B cell (primary cell): ENCODE results near the gene GRK5. TPM values are rescaled to one million over a fixed set of nuclear protein-coding genes. Genes with fewer than 3 reads are reported as not detected.

ENCODE experiments used
- ATAC-seq: fragments of 200-7000 bp; cut with Tn5 transposase; one replicate; pipeline ENCODE4 v1.10.0; 2021; ENCODE audit warnings: low read depth, mild to moderate bottlenecking, moderate number of reproducible peaks, moderate library complexity
- CTCF ChIA-PET: fragments of 350-600 bp; sonication (Branson Sonifier 250); formaldehyde crosslinking; loops from one replicate; lab custom pipeline; 2021; ENCODE audit warnings: antibody characterized with exemption, inconsistent platforms; lab: Charles Lee
- POLR2A ChIA-PET: fragments of 350-600 bp; sonication (Branson Sonifier 250); formaldehyde crosslinking; loops from one replicate; lab custom pipeline; 2021; ENCODE audit warnings: antibody characterized with exemption; lab: Charles Lee
- DNase-seq: peaks from one replicate; pipeline ENCODE4 v3.0.0; 2013
- H2AFZ ChIP-seq: 2 replicates; pipeline ENCODE4 v1.6.1; 2012; ENCODE audit warnings: mild to moderate bottlenecking, low read depth, low read length; ENCODE audit not compliant: insufficient read depth, poor library complexity, severe bottlenecking
- H3K27ac ChIP-seq, 2 donors: 1 replicate in 1 of 2; 2 replicates in 1 of 2; pipeline ENCODE4 v1.5.1; 2012 to 2013; ENCODE audit warnings: low read length in 2 of 2, mild to moderate bottlenecking in 2 of 2, moderate library complexity in 1 of 2
- H3K27me3 ChIP-seq, 4 experiments: fragments of 200-600 bp in 1 of 4; sonication (generic) in 1 of 4; replicated peaks in 1 of 4; 1 replicate in 2 of 4; 2 replicates in 2 of 4; pipeline versions ENCODE4 v1.6.1 to v1.7.0; 2013 to 2016; ENCODE audit warnings: low read length in 3 of 4, mild to moderate bottlenecking in 2 of 4, mixed read lengths in 1 of 4, moderate library complexity in 1 of 4; ENCODE audit not compliant: insufficient read depth in 4 of 4, control insufficient read depth in 3 of 4; ENCODE audit errors: control extremely low read depth in 1 of 4
- H3K36me3 ChIP-seq, 2 experiments: replicated peaks in 1 of 2; 1 replicate in 1 of 2; 2 replicates in 1 of 2; pipeline versions ENCODE4 v1.6.1 to v1.7.1; 2013; ENCODE audit warnings: low read length in 1 of 2; ENCODE audit not compliant: insufficient read depth in 2 of 2, control insufficient read depth in 1 of 2; ENCODE audit errors: control extremely low read depth in 1 of 2, extremely low read depth in 1 of 2
- H3K4me1 ChIP-seq, 2 donors: fragments of 200-600 bp in 1 of 2; sonication (generic) in 1 of 2; 1 replicate in 1 of 2; 2 replicates in 1 of 2; pipeline versions ENCODE4 v1.5.1 to v1.6.1; 2013 to 2017; ENCODE audit warnings: low read length in 2 of 2; ENCODE audit not compliant: control insufficient read depth in 2 of 2, insufficient read depth in 2 of 2
- H3K4me2 ChIP-seq: replicated peaks from 2 replicates; pipeline ENCODE3; 2012; ENCODE audit warnings: mild to moderate bottlenecking, low read depth, low read length; ENCODE audit not compliant: poor library complexity, severe bottlenecking
- H3K4me3 ChIP-seq, 5 experiments: fragments of 200-600 bp in 1 of 5; sonication (generic) in 1 of 5; 1 replicate in 3 of 5; 2 replicates in 2 of 5; pipeline versions ENCODE4 v1.5.1 to v1.7.0; 2011 to 2016; ENCODE audit warnings: low read length in 4 of 5, mild to moderate bottlenecking in 4 of 5, low read depth in 2 of 5, control low read depth in 1 of 5, moderate library complexity in 1 of 5; ENCODE audit not compliant: insufficient read depth in 1 of 5; ENCODE audit errors: control extremely low read depth in 1 of 5, extremely low read depth in 1 of 5
- H3K79me2 ChIP-seq: fragments of 200-600 bp; sonication (generic); one replicate; pipeline ENCODE4 v1.6.0; 2016; ENCODE audit warnings: low read length; ENCODE audit not compliant: control insufficient read depth, insufficient read depth
- H3K9ac ChIP-seq: fragments of 200-600 bp; sonication (generic); 2 replicates; pipeline ENCODE4 v1.6.1; 2017; ENCODE audit warnings: mild to moderate bottlenecking, low read length, moderate library complexity
- H3K9me3 ChIP-seq, 3 donors: one replicate each; pipeline versions ENCODE4 v1.6.1 to v1.7.1; 2013; ENCODE audit warnings: low read length in 2 of 3; ENCODE audit not compliant: control insufficient read depth in 2 of 3, insufficient read depth in 1 of 3; ENCODE audit errors: control extremely low read depth in 1 of 3
- H4K20me1 ChIP-seq: 2 replicates; pipeline ENCODE4 v1.6.0; 2012; ENCODE audit warnings: mild to moderate bottlenecking, low read length; ENCODE audit not compliant: insufficient read depth, control insufficient read depth, poor library complexity, severe bottlenecking
- H3K27ac Mint-ChIP-seq: one replicate; pipeline ENCODE4 v1.8.0; 2021; ENCODE audit warnings: mixed read lengths
- H3K27me3 Mint-ChIP-seq: one replicate; pipeline ENCODE4 v1.8.0; 2021; ENCODE audit warnings: mixed read lengths
- H3K4me1 Mint-ChIP-seq: one replicate; pipeline ENCODE4 v1.8.0; 2021; ENCODE audit warnings: mixed read lengths
- H3K4me3 Mint-ChIP-seq: one replicate; pipeline ENCODE4 v1.8.0; 2021; ENCODE audit warnings: mixed read lengths
- H3K9me3 Mint-ChIP-seq: one replicate; pipeline ENCODE4 v1.8.0; 2022; ENCODE audit warnings: mixed read lengths; ENCODE audit not compliant: insufficient read depth
- CTCF ChIP-seq: fragments of 200-600 bp; IDR thresholded peaks from one replicate; pipeline ENCODE4 v1.8.0; 2022; ENCODE audit warnings: antibody characterized with exemption, mild to moderate bottlenecking
- EZH2 ChIP-seq: IDR thresholded peaks from 2 replicates; pipeline ENCODE4 v1.6.1; 2012; ENCODE audit warnings: borderline replicate concordance, low read depth, mild to moderate bottlenecking, moderate library complexity, low read length; ENCODE audit not compliant: insufficient read depth, poor library complexity, severe bottlenecking
- WGBS: methylation state at CpG from one replicate; pipeline ENCODE4 v1.1.5; 2013; ENCODE audit warnings: missing lambda C conversion rate; ENCODE audit not compliant: insufficient coverage; 5-methylcytosine and 5-hydroxymethylcytosine counted together
- intact Hi-C: fragments of 100-400 bp; cut with micrococcal nuclease; formaldehyde crosslinking; loops from one replicate; pipeline ENCODE4 v1.10.0; 2022
- polyA plus RNA-seq: library from polyadenylated mRNA; depleted of rRNA; stranded (reverse); fragments of >200 nt; gene quantifications from 2 replicates; pipeline ENCODE4 v1.2.3, GENCODE V29; 2012
- total RNA-seq, 2 donors: library from RNA; stranded (reverse); fragments of 120-200 nt in 1 of 2; gene quantifications; 1 replicate in 1 of 2; 2 replicates in 1 of 2; pipeline versions ENCODE4 v1.2.3 to v1.2.4, GENCODE V29; 2013 to 2022

The GRK5 gene
- total and polyA plus RNA-seq, 2 donors (not counting 1 experiment from before 2014, with no cell fraction given): 21.9 to 54.8 TPM

DNA sequence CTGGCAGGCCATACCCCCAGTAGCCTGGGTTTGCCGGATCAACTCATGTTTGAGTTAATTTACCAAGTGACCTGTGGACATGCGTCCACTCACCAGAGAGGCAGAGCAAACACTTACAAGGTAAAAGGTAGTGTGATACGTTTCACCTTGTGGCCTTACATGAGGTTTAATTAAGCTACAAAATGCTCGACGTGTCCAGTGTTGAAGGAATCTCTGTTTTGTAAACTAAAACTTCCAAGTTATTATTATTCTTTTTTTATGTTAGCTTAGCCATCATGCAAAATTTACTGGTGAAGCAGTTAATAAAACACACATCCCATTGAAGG is 292.3 kb downstream of the GRK5 start:
- Mint-ChIP-seq H3K4me3 (no peak overlapping the region), H3K4me1 (peaks cover 19% of the 10 kb centered on the region), H3K9me3 (no peaks in the 10 kb centered on the region), H3K27me3 (no peaks in the 10 kb centered on the region), H3K27ac (no peak overlapping the region)
- Histone ChIP-seq H3K36me3 (peaks cover 0 to 6% of the 10 kb centered on the region in 2 experiments), H3K4me1 (peaks cover 13 to 16% of the 10 kb centered on the region in 2 donors), H3K4me3 (no peak overlapping the region), H2AFZ (no peak overlapping the region), H3K79me2 (no peaks in the 10 kb centered on the region), H4K20me1 (no peaks in the 10 kb centered on the region), H3K4me2 (no peak overlapping the region), H3K27ac (no peak overlapping the region), H3K27me3 (no peaks in the 10 kb centered on the region), H3K9me3 (no peaks in the 10 kb centered on the region), H3K9ac (no peak overlapping the region)
- intact Hi-C loops: no loop called here
- no peak for ATAC-seq
- no peak for DNase-seq
- TF ChIP-seq EZH2: no peak
- TF ChIP-seq CTCF: no peak
- WGBS: 100% methylated on average over 1 of the region's 5 CpGs
- POLR2A ChIA-PET: no interaction called here
- CTCF ChIA-PET: interaction anchor here (0.7 to 1.5 kb wide), 4 partner anchors 18 to 293 kb away, joined by 3 to 4 read pairs (median 4); no protein-coding TSS in a partner anchor

DNA sequence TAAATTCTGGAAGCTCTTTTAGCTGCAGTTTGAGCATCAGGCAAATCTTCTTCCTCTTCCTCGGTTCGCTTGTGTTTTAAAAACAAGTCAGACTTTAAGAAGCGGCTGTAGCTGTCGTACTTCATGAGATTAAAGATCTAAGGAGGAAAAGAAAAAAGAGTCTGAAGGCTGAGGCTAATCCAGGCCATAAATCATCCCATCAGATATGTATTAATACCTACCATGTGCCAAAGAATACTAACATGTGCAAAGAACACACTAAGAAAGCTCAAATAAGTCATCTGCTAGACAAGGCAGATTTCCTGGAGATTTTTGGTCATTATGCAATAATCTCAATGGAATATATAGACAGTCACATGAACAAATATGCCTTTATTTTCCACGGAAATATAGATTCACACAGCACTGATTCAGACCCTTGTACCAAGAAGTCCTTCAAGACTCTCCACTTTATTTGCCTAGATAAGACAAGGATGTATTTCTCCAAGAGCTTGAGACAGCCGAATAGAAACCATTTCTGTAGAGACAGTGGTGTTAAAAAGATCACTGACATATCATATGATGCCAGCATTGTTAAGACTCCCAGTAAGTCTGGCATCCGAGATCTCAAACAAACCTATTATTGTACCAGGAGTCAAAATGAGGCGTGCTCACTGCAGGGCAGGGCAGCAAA is 292.9 kb downstream of the GRK5 start:
- Histone ChIP-seq H3K9ac (no peak overlapping the region), H3K4me2 (no peak overlapping the region), H3K36me3 (peaks cover 0 to 9% of the 10 kb centered on the region in 2 experiments), H3K79me2 (no peaks in the 10 kb centered on the region), H4K20me1 (no peaks in the 10 kb centered on the region), H3K27ac (no peak overlapping the region), H3K9me3 (no peaks in the 10 kb centered on the region), H3K4me1 (peaks cover 13 to 16% of the 10 kb centered on the region in 2 donors), H2AFZ (no peak overlapping the region), H3K27me3 (no peaks in the 10 kb centered on the region), H3K4me3 (no peak overlapping the region)
- WGBS: 100% methylated on average over 2 of the region's 8 CpGs
- ChIA-PET CTCF (interaction anchor here (0.7 to 1.5 kb wide), 4 partner anchors 17 to 294 kb away, joined by 3 to 4 read pairs (median 4); no protein-coding TSS in a partner anchor), POLR2A (no interaction called here)
- no peak overlapping the region for H3K27ac Mint-ChIP-seq
- no peaks in the 10 kb centered on the region for H3K27me3 Mint-ChIP-seq
- intact Hi-C loops: no loop called here
- TF ChIP-seq EZH2 (no peak), CTCF (no peak)
- H3K4me1 Mint-ChIP-seq: peaks cover 18% of the 10 kb centered on the region
- no peak overlapping the region for H3K4me3 Mint-ChIP-seq
- no peaks in the 10 kb centered on the region for H3K9me3 Mint-ChIP-seq
- ATAC-seq (no peak), DNase-seq (no peak)
